T-cell (primary cell): ENCODE data around the gene POMT2. TPM values are rescaled to one million over a fixed set of nuclear protein-coding genes. Genes with fewer than 3 reads are reported as not detected.

Experiments
- ATAC-seq, 4 experiments: fragments of 200-7000 bp in 3 of 4; fragments of 150-1000 bp in 1 of 4; cut with Tn5 transposase; replicated peaks in 1 of 4; 1 replicate in 3 of 4; 2 replicates in 1 of 4; pipeline ENCODE4 v1.10.0; 2021; ENCODE audit warnings: moderate library complexity in 3 of 4, mild to moderate bottlenecking in 2 of 4, moderate number of reproducible peaks in 1 of 4
- CTCF ChIA-PET, 2 donors: fragments of 300-600 bp; sonication (Branson Sonifier 250); formaldehyde crosslinking; loops; one replicate each; lab custom pipeline; 2022; ENCODE audit warnings: antibody characterized with exemption in 2 of 2; lab: Charles Lee
- POLR2A ChIA-PET, 2 donors: fragments of 300-600 bp; sonication (Branson Sonifier 250); formaldehyde crosslinking; loops; one replicate each; lab custom pipeline; 2022; ENCODE audit warnings: antibody characterized with exemption in 2 of 2; lab: Charles Lee
- DNase-seq, 35 experiments: peaks; one replicate each; pipeline versions ENCODE4 v3.0.0 to v3.0.0-alpha.2; 2013 to 2023
- H3K27ac ChIP-seq: one replicate; pipeline ENCODE4 v1.5.1; 2013; ENCODE audit warnings: low read length
- H3K27me3 ChIP-seq, 2 experiments: replicated peaks in 1 of 2; 1 replicate in 1 of 2; 2 replicates in 1 of 2; pipeline versions ENCODE4 v1.6.1 to v1.7.0; 2013; ENCODE audit warnings: low read length in 1 of 2, mixed read lengths in 1 of 2; ENCODE audit not compliant: control insufficient read depth in 2 of 2, insufficient read depth in 2 of 2; ENCODE audit errors: extremely low read depth in 1 of 2
- H3K36me3 ChIP-seq, 2 donors: 1 replicate in 1 of 2; 2 replicates in 1 of 2; pipeline versions ENCODE4 v1.6.1 to v1.7.0; 2013; ENCODE audit warnings: low read length in 1 of 2; ENCODE audit not compliant: control insufficient read depth in 2 of 2, insufficient read depth in 1 of 2; ENCODE audit errors: extremely low read depth in 1 of 2
- H3K4me1 ChIP-seq, 2 experiments: 1 replicate in 1 of 2; 2 replicates in 1 of 2; pipeline versions ENCODE4 v1.6.1 to v1.7.0; 2013; ENCODE audit warnings: low read length in 2 of 2, mixed read lengths in 1 of 2; ENCODE audit not compliant: insufficient read depth in 2 of 2, control insufficient read depth in 1 of 2; ENCODE audit errors: extremely low read depth in 1 of 2
- H3K4me3 ChIP-seq, 2 donors: 1 replicate in 1 of 2; 2 replicates in 1 of 2; pipeline versions ENCODE4 v1.5.1 to v1.7.0; 2013; ENCODE audit warnings: mild to moderate bottlenecking in 2 of 2, low read length in 1 of 2, moderate library complexity in 1 of 2; ENCODE audit not compliant: control insufficient read depth in 1 of 2; ENCODE audit errors: extremely low read depth in 1 of 2
- H3K9me3 ChIP-seq: 2 replicates; pipeline ENCODE4 v1.7.0; 2013
- H3K27ac Mint-ChIP-seq, 2 donors: one replicate each; pipeline ENCODE4 v1.8.0; 2020 to 2021; ENCODE audit warnings: mild to moderate bottlenecking in 2 of 2, mixed read lengths in 2 of 2
- H3K27me3 Mint-ChIP-seq, 2 donors: one replicate each; pipeline ENCODE4 v1.8.0; 2021 to 2022; ENCODE audit warnings: mixed read lengths in 2 of 2
- H3K36me3 Mint-ChIP-seq: one replicate; pipeline ENCODE4 v1.8.0; 2021; ENCODE audit warnings: mixed read lengths
- H3K4me1 Mint-ChIP-seq, 3 donors: one replicate each; pipeline ENCODE4 v1.8.0; 2020 to 2022; ENCODE audit warnings: mixed read lengths in 3 of 3, mild to moderate bottlenecking in 1 of 3
- H3K4me3 Mint-ChIP-seq, 3 donors: one replicate each; pipeline ENCODE4 v1.8.0; 2020 to 2022; ENCODE audit warnings: mild to moderate bottlenecking in 3 of 3, mixed read lengths in 3 of 3, moderate library complexity in 3 of 3
- H3K9me3 Mint-ChIP-seq, 3 donors: one replicate each; pipeline ENCODE4 v1.8.0; 2020 to 2022; ENCODE audit warnings: mixed read lengths in 3 of 3
- WGBS: methylation state at CpG from one replicate; pipeline ENCODE4 v1.1.5; 2013; ENCODE audit warnings: missing lambda C conversion rate; ENCODE audit not compliant: insufficient coverage; 5-methylcytosine and 5-hydroxymethylcytosine counted together
- total RNA-seq, 35 experiments: library from RNA in 6 of 35; stranded (reverse) in 6 of 35; fragments of 120-200 nt in 1 of 35; gene quantifications; one replicate each; pipeline versions ENCODE4 v1.2.1 to v1.2.4 and lab custom pipeline; 2013 to 2026

The POMT2 gene
- total RNA-seq, 5 donors from 2014 or later (not counting 1 experiment from before 2014, with no cell fraction given): 11.4 to 14.3 (median 13.2) TPM

- Histone ChIP-seq H3K4me3 (no peak overlapping the region), H3K27me3 (no peaks in the 10 kb centered on the region), H3K9me3 (no peaks in the 10 kb centered on the region), H3K4me1 (no peaks in the 10 kb centered on the region), H3K27ac (no peak overlapping the region), H3K36me3 (peaks cover 2 to 3% of the 10 kb centered on the region in 2 donors)
- Mint-ChIP-seq H3K27ac (no peak overlapping the region), H3K9me3 (no peaks in the 10 kb centered on the region), H3K4me3 (no peak overlapping the region), H3K4me1 (no peaks in the 10 kb centered on the region), H3K36me3 (peaks cover 12% of the 10 kb centered on the region), H3K27me3 (no peaks in the 10 kb centered on the region)
- DNase-seq (no peak), ATAC-seq (no peak)
- 94% methylated on average over 11 of the region's 14 CpGs for WGBS
- ChIA-PET POLR2A (interaction anchor here in 1 of 2 donors (0.6 kb wide), 1 partner anchor 107 kb away, joined by 15 read pairs; no protein-coding TSS in a partner anchor), CTCF (no interaction called here)
Measured at GRCh38 chr14:77278461-77279230, 42.0 kb downstream of the POMT2 start.

DNA sequence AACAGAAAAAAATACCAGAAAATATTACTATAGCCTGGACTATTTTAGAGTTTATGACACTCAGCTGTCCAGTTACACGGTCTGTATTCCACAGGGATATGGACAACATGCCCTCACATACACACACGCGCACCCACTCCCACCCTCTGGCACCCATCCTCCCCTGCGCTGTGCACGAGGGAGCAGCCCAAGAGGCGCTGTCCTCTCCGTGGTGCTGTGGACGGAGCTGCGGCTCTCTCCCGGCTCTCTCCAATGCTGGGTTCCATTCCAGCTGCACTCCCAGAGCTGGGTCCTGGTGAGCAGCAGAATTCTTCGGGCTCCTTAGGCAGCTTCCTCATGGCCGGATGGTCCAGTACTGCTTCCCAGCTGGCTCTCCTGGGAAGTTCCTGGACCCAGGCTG lies 43.7 kb downstream of the POMT2 start:
- ChIA-PET CTCF (no interaction called here), POLR2A (no interaction called here)
- Histone ChIP-seq H3K4me1 (no peaks in the 10 kb centered on the region), H3K27ac (no peak overlapping the region), H3K4me3 (no peak overlapping the region), H3K9me3 (no peaks in the 10 kb centered on the region), H3K27me3 (peaks cover 0 to 10% of the 10 kb centered on the region in 2 experiments), H3K36me3 (peaks cover 2 to 3% of the 10 kb centered on the region in 2 donors)
- Mint-ChIP-seq H3K36me3 (peaks cover 6% of the 10 kb centered on the region), H3K4me1 (peaks cover 0 to 2% (median 0%) of the 10 kb centered on the region in 3 donors), H3K27me3 (peaks cover 10 to 12% of the 10 kb centered on the region in 2 donors), H3K27ac (no peak overlapping the region), H3K9me3 (no peaks in the 10 kb centered on the region), H3K4me3 (no peak overlapping the region)
- ATAC-seq: no peak
- WGBS: 89% methylated on average over 12 of the region's 12 CpGs
- no peak for DNase-seq

DNA sequence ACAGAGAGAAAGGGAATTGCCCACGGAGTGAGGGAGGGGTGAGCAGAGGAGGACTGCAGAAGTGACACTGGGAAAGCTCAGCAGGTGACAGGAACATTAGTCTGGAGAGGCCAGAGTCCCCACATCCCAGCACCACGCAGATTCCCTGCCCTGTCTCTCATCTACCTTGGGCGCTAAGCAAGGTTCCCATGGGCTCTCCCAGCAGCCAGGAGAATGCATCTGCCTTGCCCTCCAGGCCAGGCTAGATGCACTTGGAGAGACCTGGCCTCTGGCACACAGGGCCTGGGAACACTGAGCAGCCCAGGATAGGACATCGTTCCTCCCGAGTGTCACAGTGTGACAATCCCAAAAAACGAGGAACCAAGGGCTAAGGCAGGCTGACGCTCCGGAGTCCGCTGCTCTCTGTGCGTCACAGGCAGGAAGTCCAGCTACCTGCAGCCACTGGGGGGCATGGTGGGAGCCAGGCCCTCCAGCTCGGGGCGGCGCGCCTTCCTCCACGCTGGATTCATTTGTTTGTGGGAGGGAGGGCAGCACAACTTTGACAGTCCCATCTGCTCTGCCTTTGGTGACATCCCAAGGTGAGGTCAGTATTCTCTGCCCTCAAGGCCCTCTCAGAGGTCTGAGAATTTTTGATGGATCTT lies 44.3 kb downstream of the POMT2 start:
- peaks cover 6% of the 10 kb centered on the region for H3K36me3 Mint-ChIP-seq
- 93% methylated on average over 10 of the region's 15 CpGs for WGBS
- ChIA-PET CTCF (no interaction called here), POLR2A (interaction anchor here (0.5 kb wide), 2 partner anchors 85 to 774 kb away, joined by 3 to 4 read pairs; no protein-coding TSS in a partner anchor)
- peaks cover 0 to 3% (median 0%) of the 10 kb centered on the region in 3 donors for H3K4me1 Mint-ChIP-seq
- peaks cover 14 to 17% of the 10 kb centered on the region in 2 donors for H3K27me3 Mint-ChIP-seq
- Histone ChIP-seq H3K36me3 (peaks cover 2 to 3% of the 10 kb centered on the region in 2 donors), H3K27ac (no peak overlapping the region), H3K27me3 (peaks cover 0 to 15% of the 10 kb centered on the region in 2 experiments), H3K4me3 (no peak overlapping the region), H3K4me1 (no peaks in the 10 kb centered on the region), H3K9me3 (no peaks in the 10 kb centered on the region)
- ATAC-seq (no peak), DNase-seq (no peak)
- H3K27ac Mint-ChIP-seq: no peak overlapping the region
- H3K9me3 Mint-ChIP-seq: no peaks in the 10 kb centered on the region
- H3K4me3 Mint-ChIP-seq: no peak overlapping the region

GRCh38 chr14:77275601-77276017 lies 45.1 kb downstream of the POMT2 start:
- peaks cover 0 to 3% (median 0%) of the 10 kb centered on the region in 3 donors for H3K4me1 Mint-ChIP-seq
- DNase-seq (no peak), ATAC-seq (no peak)
- Histone ChIP-seq H3K36me3 (peaks cover 2 to 3% of the 10 kb centered on the region in 2 donors), H3K27me3 (peaks cover 0 to 20% of the 10 kb centered on the region in 2 experiments), H3K27ac (no peak overlapping the region), H3K9me3 (no peaks in the 10 kb centered on the region), H3K4me3 (no peak overlapping the region), H3K4me1 (no peaks in the 10 kb centered on the region)
- ChIA-PET CTCF (no interaction called here), POLR2A (interaction anchor here in 1 of 2 donors (0.5 kb wide), 1 partner anchor 773 kb away, joined by 3 read pairs; no protein-coding TSS in a partner anchor)
- no peaks in the 10 kb centered on the region for H3K9me3 Mint-ChIP-seq
- H3K36me3 Mint-ChIP-seq: peaks cover 6% of the 10 kb centered on the region
- WGBS: 90% methylated on average over 2 of the region's 8 CpGs
- H3K27ac Mint-ChIP-seq: no peak overlapping the region
- peaks cover 18 to 20% of the 10 kb centered on the region in 2 donors for H3K27me3 Mint-ChIP-seq
- no peak overlapping the region for H3K4me3 Mint-ChIP-seq

DNA sequence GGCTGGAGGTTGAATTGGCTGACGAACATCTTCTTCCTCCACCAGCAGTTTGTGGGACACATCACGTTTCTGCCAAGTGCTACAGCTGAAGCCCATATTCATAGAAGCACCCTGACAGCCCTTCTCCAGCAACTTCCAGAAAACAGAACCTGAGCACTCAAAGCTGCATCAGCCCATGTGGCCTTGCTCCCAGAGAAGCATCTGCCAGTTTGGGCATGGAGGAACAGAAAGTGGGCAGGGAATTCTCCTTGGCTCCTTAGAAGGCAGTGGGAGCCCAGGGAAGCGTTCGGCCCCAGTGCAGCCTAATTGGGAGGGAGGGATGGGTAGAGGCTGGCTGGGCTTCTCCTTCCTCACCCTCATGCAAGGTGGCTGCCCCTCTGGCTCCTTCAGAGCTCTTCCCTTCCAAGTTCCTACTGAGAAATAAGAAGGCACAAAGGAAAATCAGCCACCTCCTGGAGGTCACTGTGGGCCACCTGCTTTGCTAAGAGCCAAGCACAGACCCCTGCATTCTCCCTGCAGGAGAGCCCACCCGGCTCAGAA lies 45.6 kb downstream of the POMT2 start:
- Histone ChIP-seq H3K36me3 (peaks cover 2 to 3% of the 10 kb centered on the region in 2 donors), H3K4me3 (no peak overlapping the region), H3K27ac (no peak overlapping the region), H3K9me3 (no peaks in the 10 kb centered on the region), H3K4me1 (no peaks in the 10 kb centered on the region), H3K27me3 (peaks cover 0 to 25% of the 10 kb centered on the region in 2 experiments)
- WGBS: 67% methylated on average over 1 of the region's 5 CpGs
- POLR2A ChIA-PET: no interaction called here
- no peaks in the 10 kb centered on the region for H3K9me3 Mint-ChIP-seq
- peaks cover 20 to 22% of the 10 kb centered on the region in 2 donors for H3K27me3 Mint-ChIP-seq
- peaks cover 6% of the 10 kb centered on the region for H3K36me3 Mint-ChIP-seq
- CTCF ChIA-PET: no interaction called here
- DNase-seq: no peak
- ATAC-seq: no peak
- H3K27ac Mint-ChIP-seq: no peak overlapping the region
- peaks cover 0 to 3% (median 2%) of the 10 kb centered on the region in 3 donors for H3K4me1 Mint-ChIP-seq
- H3K4me3 Mint-ChIP-seq: no peak overlapping the region

- CTCF ChIA-PET: no interaction called here
- POLR2A ChIA-PET: no interaction called here
Measured at GRCh38 chr14:77273796-77274195, 46.9 kb downstream of the POMT2 start.

More at GRCh38 chr14:77273796-77274195, 46.9 kb downstream of the POMT2 start:
- WGBS: 86% methylated on average over 2 of the region's 4 CpGs
- H3K4me3 Mint-ChIP-seq: no peak overlapping the region
- DNase-seq: no peak
- no peaks in the 10 kb centered on the region for H3K36me3 Mint-ChIP-seq
- Histone ChIP-seq H3K36me3 (no peaks in the 10 kb centered on the region), H3K27me3 (peaks cover 0 to 35% of the 10 kb centered on the region in 2 experiments), H3K9me3 (no peaks in the 10 kb centered on the region), H3K27ac (no peak overlapping the region), H3K4me1 (no peaks in the 10 kb centered on the region), H3K4me3 (no peak overlapping the region)
- no peaks in the 10 kb centered on the region for H3K9me3 Mint-ChIP-seq
- ATAC-seq: no peak
- peaks cover 26 to 32% of the 10 kb centered on the region in 2 donors for H3K27me3 Mint-ChIP-seq
- no peak overlapping the region for H3K27ac Mint-ChIP-seq
- peaks cover 1 to 6% (median 5%) of the 10 kb centered on the region in 3 donors for H3K4me1 Mint-ChIP-seq
